Keratinocyte (primary cell): ENCODE results near the gene MYBPC1. TPM values are rescaled to one million over a fixed set of nuclear protein-coding genes. Genes with fewer than 3 reads are reported as not detected.

Experiments
- DNase-seq: peaks from one replicate; pipeline ENCODE4 v3.0.0-alpha.2; 2011; ENCODE audit warnings: low read depth, missing footprints, low spot score
- FAIRE-seq: peaks from 2 replicates; lab custom pipeline; 2011; peaks lifted over from hg19 to GRCh38; lab: Jason Lieb, UNC
- H2AFZ ChIP-seq: 2 replicates; pipeline ENCODE4 v1.6.0; 2012; ENCODE audit warnings: low read length, control low read depth, inconsistent platforms; ENCODE audit not compliant: control insufficient read depth
- H3K27ac ChIP-seq: 2 replicates; pipeline ENCODE4 v1.5.1; 2011; ENCODE audit warnings: low read length; ENCODE audit not compliant: control insufficient read depth, insufficient read depth
- H3K27me3 ChIP-seq: 3 replicates; pipeline ENCODE4 v1.6.0; 2011; ENCODE audit warnings: low read length; ENCODE audit not compliant: control insufficient read depth, insufficient read depth; ENCODE audit errors: extremely low read depth
- H3K36me3 ChIP-seq, 2 experiments: 2 replicates in 1 of 2; 3 replicates in 1 of 2; pipeline ENCODE4 v1.5.1; 2011; ENCODE audit warnings: low read length in 2 of 2, mild to moderate bottlenecking in 1 of 2; ENCODE audit not compliant: control insufficient read depth in 2 of 2, insufficient read depth in 2 of 2; ENCODE audit errors: extremely low read depth in 1 of 2
- H3K4me1 ChIP-seq: 3 replicates; pipeline ENCODE4 v1.5.1; 2011; ENCODE audit warnings: low read length; ENCODE audit not compliant: control insufficient read depth, insufficient read depth; ENCODE audit errors: extremely low read depth
- H3K4me2 ChIP-seq: 3 replicates; pipeline ENCODE4 v1.6.0; 2011; ENCODE audit warnings: low read depth, low read length; ENCODE audit not compliant: control insufficient read depth, insufficient read depth; ENCODE audit errors: extremely low read depth
- H3K4me3 ChIP-seq, 3 experiments: fragments of 200-600 bp in 1 of 3; sonication (generic) in 1 of 3; 2 replicates in 2 of 3; 3 replicates in 1 of 3; pipeline ENCODE4 v1.5.1; 2011 to 2016; ENCODE audit warnings: low read length in 3 of 3, mild to moderate bottlenecking in 3 of 3, control low read depth in 2 of 3, inconsistent platforms in 1 of 3, low read depth in 1 of 3, mixed read lengths in 1 of 3, mixed run types in 1 of 3, moderate library complexity in 1 of 3; ENCODE audit not compliant: control insufficient read depth in 2 of 3, insufficient read depth in 2 of 3; ENCODE audit errors: extremely low read depth in 1 of 3
- H3K79me2 ChIP-seq: 2 replicates; pipeline ENCODE4 v1.6.0; 2012; ENCODE audit warnings: low read length; ENCODE audit not compliant: control insufficient read depth, insufficient read depth
- H3K9ac ChIP-seq: 3 replicates; pipeline ENCODE4 v1.6.0; 2011; ENCODE audit warnings: low read length; ENCODE audit not compliant: control insufficient read depth, insufficient read depth; ENCODE audit errors: extremely low read depth
- H3K9me1 ChIP-seq: 3 replicates; pipeline ENCODE4 v1.6.0; 2011; ENCODE audit warnings: low read length; ENCODE audit not compliant: control insufficient read depth, insufficient read depth; ENCODE audit errors: extremely low read depth
- H3K9me3 ChIP-seq: 2 replicates; pipeline ENCODE4 v1.5.1; 2012; ENCODE audit warnings: low read depth, low read length; ENCODE audit not compliant: control insufficient read depth
- H4K20me1 ChIP-seq: 3 replicates; pipeline ENCODE4 v1.6.0; 2011; ENCODE audit warnings: low read length; ENCODE audit not compliant: control insufficient read depth, insufficient read depth; ENCODE audit errors: extremely low read depth
- EZH2 ChIP-seq: IDR thresholded peaks from one replicate; pipeline ENCODE4 v1.6.1; 2012; ENCODE audit warnings: inconsistent platforms, mild to moderate bottlenecking, low read length, moderate library complexity
- dilution Hi-C: fragments of 300-500 bp; cut with MboI; formaldehyde crosslinking; loops from one replicate; pipeline ENCODE4 v1.7.0; 2020; ENCODE audit warnings: low sequenced_read_pairs; ENCODE audit not compliant: extremely low pct_ligation_motif_present
- polyA plus RNA-seq, 5 experiments: library from polyadenylated mRNA; depleted of rRNA in 3 of 5; stranded (reverse) in 3 of 5; stranded (forward) in 1 of 5; unstranded in 1 of 5; fragments of >200 nt; gene quantifications; 1 replicate in 1 of 5; 2 replicates in 3 of 5; 3 replicates in 1 of 5; pipeline versions ENCODE4 v1.2.1 to v1.2.3, GENCODE V29; 2011 to 2012; ENCODE audit warnings: missing spikeins in 2 of 5, low read depth in 1 of 5, low replicate concordance in 1 of 5
- TF ChIP-seq, protein P1 (sequence below), 3 experiments: IDR thresholded peaks in 1 of 3; conservative IDR thresholded peaks in 1 of 3; optimal IDR thresholded peaks in 1 of 3; 2 replicates in 2 of 3; 3 replicates in 1 of 3; pipeline versions ENCODE3 to v1.5.1; 2011; ENCODE audit warnings: low read length in 3 of 3, mild to moderate bottlenecking in 3 of 3, moderate library complexity in 2 of 3, control low read depth in 1 of 3, inconsistent platforms in 1 of 3; ENCODE audit not compliant: insufficient read depth in 2 of 3; ENCODE audit errors: extremely low read depth in 1 of 3

The MYBPC1 gene
- polyA plus RNA-seq, 1 donor (not counting 4 experiments of a cell fraction or from before 2014, with no cell fraction given) = not detected

- Histone ChIP-seq H3K9me3 (no peaks in the 10 kb centered on the region), H3K36me3 (no peaks in the 10 kb centered on the region), H4K20me1 (no peaks in the 10 kb centered on the region), H2AFZ (no peak overlapping the region), H3K4me1 (no peaks in the 10 kb centered on the region), H3K9me1 (no peaks in the 10 kb centered on the region), H3K9ac (no peak overlapping the region), H3K27ac (no peak overlapping the region), H3K27me3 (no peaks in the 10 kb centered on the region), H3K4me3 (no peak overlapping the region), H3K79me2 (no peaks in the 10 kb centered on the region), H3K4me2 (no peak overlapping the region)
- FAIRE-seq (no peak), DNase-seq (no peak)
- dilution Hi-C loops = no loop called here
- TF ChIP-seq, protein P1, sequence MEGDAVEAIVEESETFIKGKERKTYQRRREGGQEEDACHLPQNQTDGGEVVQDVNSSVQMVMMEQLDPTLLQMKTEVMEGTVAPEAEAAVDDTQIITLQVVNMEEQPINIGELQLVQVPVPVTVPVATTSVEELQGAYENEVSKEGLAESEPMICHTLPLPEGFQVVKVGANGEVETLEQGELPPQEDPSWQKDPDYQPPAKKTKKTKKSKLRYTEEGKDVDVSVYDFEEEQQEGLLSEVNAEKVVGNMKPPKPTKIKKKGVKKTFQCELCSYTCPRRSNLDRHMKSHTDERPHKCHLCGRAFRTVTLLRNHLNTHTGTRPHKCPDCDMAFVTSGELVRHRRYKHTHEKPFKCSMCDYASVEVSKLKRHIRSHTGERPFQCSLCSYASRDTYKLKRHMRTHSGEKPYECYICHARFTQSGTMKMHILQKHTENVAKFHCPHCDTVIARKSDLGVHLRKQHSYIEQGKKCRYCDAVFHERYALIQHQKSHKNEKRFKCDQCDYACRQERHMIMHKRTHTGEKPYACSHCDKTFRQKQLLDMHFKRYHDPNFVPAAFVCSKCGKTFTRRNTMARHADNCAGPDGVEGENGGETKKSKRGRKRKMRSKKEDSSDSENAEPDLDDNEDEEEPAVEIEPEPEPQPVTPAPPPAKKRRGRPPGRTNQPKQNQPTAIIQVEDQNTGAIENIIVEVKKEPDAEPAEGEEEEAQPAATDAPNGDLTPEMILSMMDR (optimal IDR thresholded peaks at IDR 0.05 in 1 of 3, IDR thresholded peaks at IDR 0.05 in 1 of 3, conservative IDR thresholded peaks at IDR 0.05 in 1 of 3; ENCODE audit: extremely low read depth in 1 of 3, insufficient read depth in 2 of 3, low read length in 3 of 3) = no peak
These were observed 125.3 kb downstream of the MYBPC1 start for GRCh38 chr12:101720118-101720517.

DNA sequence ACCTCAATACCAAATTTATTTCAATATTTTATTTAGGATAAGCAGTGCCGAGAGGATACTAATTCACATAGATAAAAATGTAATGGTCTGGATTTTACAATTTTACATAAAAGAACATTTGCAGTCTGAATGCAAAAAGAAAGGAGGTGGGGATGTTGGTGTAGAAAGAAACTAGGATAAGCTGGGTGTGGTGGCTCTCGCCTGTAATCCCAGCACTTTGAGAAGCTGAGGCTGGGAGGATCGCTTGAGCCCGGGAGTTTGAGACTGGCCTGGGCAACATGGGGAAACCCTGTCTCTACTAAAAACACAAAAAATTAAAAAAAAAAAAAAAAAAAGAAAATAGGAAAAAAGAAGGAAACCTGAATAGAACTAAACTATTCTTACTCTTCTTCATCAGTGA lies 127.6 kb downstream of the MYBPC1 start:
- no peak overlapping the region for H3K4me2 ChIP-seq
- no peak overlapping the region for H3K27ac ChIP-seq
- H3K27me3 ChIP-seq = no peaks in the 10 kb centered on the region
- dilution Hi-C loops = no loop called here
- H4K20me1 ChIP-seq = no peaks in the 10 kb centered on the region
- H3K9me3 ChIP-seq = no peaks in the 10 kb centered on the region
- H3K4me1 ChIP-seq = no peaks in the 10 kb centered on the region
- no peak overlapping the region for H3K4me3 ChIP-seq
- FAIRE-seq (no peak), DNase-seq (no peak)
- no peaks in the 10 kb centered on the region for H3K79me2 ChIP-seq
- TF ChIP-seq EZH2 = no peak
- H3K9me1 ChIP-seq = no peaks in the 10 kb centered on the region
- no peak overlapping the region for H3K9ac ChIP-seq
- H3K36me3 ChIP-seq = no peaks in the 10 kb centered on the region
- H2AFZ ChIP-seq = no peak overlapping the region

- FAIRE-seq = no peak
- TF ChIP-seq, protein P1 (optimal IDR thresholded peaks at IDR 0.05 in 1 of 3, IDR thresholded peaks at IDR 0.05 in 1 of 3, conservative IDR thresholded peaks at IDR 0.05 in 1 of 3; ENCODE audit: extremely low read depth in 1 of 3, insufficient read depth in 2 of 3, low read length in 3 of 3) = no peak
- no peak for TF ChIP-seq EZH2
- H3K4me3 ChIP-seq = no peak overlapping the region
These were observed 132.3 kb downstream of the MYBPC1 start for GRCh38 chr12:101727098-101727497.

More at GRCh38 chr12:101727098-101727497, 132.3 kb downstream of the MYBPC1 start:
- no peaks in the 10 kb centered on the region for H3K9me1 ChIP-seq
- dilution Hi-C loops = no loop called here
- H3K9ac ChIP-seq = no peak overlapping the region
- no peak for DNase-seq
- H3K36me3 ChIP-seq = no peaks in the 10 kb centered on the region
- no peak overlapping the region for H2AFZ ChIP-seq
- H3K4me2 ChIP-seq = no peak overlapping the region
- no peaks in the 10 kb centered on the region for H3K4me1 ChIP-seq
- H3K79me2 ChIP-seq = no peaks in the 10 kb centered on the region
- no peaks in the 10 kb centered on the region for H3K27me3 ChIP-seq
- no peak overlapping the region for H3K27ac ChIP-seq
- no peaks in the 10 kb centered on the region for H4K20me1 ChIP-seq
- no peaks in the 10 kb centered on the region for H3K9me3 ChIP-seq
